Measurements from ENCODE around the gene GDA. TPM values are rescaled to one million over a fixed set of nuclear protein-coding genes. Genes with fewer than 3 reads are reported as not detected.

The GDA gene
- total RNA-seq, 4 donors from 2014 or later, result 0.46 to 2.0 (median 1.3) TPM; not detected in 1

- intact Hi-C loops (cut with DNase I; ENCODE audit: low total_unique reads), result no loop called here
- TF ChIP-seq CTCF (IDR thresholded peaks at IDR 0.05) (no peak), POLR2A (IDR thresholded peaks at IDR 0.05) (no peak)
- 94% methylated on average over 2 of the region's 2 CpGs for WGBS, 2 donors
- no peak for DNase-seq (ENCODE audit: low spot score in 2 of 2)
- H3K4me3 ChIP-seq (ENCODE audit: low read depth, poor library complexity, severe bottlenecking), result no peak overlapping the region
These were observed 77.0 kb downstream of the GDA start for GRCh38 chr9:72226146-72226812.

- intact Hi-C loops (cut with DNase I; ENCODE audit: low total_unique reads), result no loop called here
- 74 to 86% methylated on average over 3 of the region's 3 CpGs for WGBS, 2 donors
- TF ChIP-seq CTCF (IDR thresholded peaks at IDR 0.05) (no peak), POLR2A (IDR thresholded peaks at IDR 0.05) (no peak)
- DNase-seq (ENCODE audit: low spot score in 2 of 2), result no peak
- no peak overlapping the region for H3K4me3 ChIP-seq (ENCODE audit: low read depth, poor library complexity, severe bottlenecking)
These were observed 79.0 kb downstream of the GDA start for GRCh38 chr9:72228282-72228681.

GRCh38 chr9:72232778-72233177, 83.5 kb downstream of the GDA start:
- 60 to 66% methylated on average over 3 of the region's 3 CpGs for WGBS, 2 donors

GRCh38 chr9:72247549-72247948, 98.3 kb downstream of the GDA start:
- no peak for DNase-seq (ENCODE audit: low spot score in 2 of 2)
- WGBS, 2 donors, result 71 to 79% methylated on average over 3 of the region's 3 CpGs
- H3K4me3 ChIP-seq (ENCODE audit: low read depth, poor library complexity, severe bottlenecking), result no peak overlapping the region
- no peak for TF ChIP-seq CTCF (IDR thresholded peaks at IDR 0.05)
- TF ChIP-seq POLR2A (IDR thresholded peaks at IDR 0.05), result no peak
- intact Hi-C loops (cut with DNase I; ENCODE audit: low total_unique reads), result loop anchor here (5.0 kb wide), 1 partner anchor 150 kb away; no protein-coding TSS in a partner anchor

More at GRCh38 chr9:72232778-72233177, 83.5 kb downstream of the GDA start:
- TF ChIP-seq CTCF (IDR thresholded peaks at IDR 0.05) (no peak), POLR2A (IDR thresholded peaks at IDR 0.05) (no peak)
- intact Hi-C loops (cut with DNase I; ENCODE audit: low total_unique reads), result no loop called here
- no peak for DNase-seq (ENCODE audit: low spot score in 2 of 2)
- H3K4me3 ChIP-seq (ENCODE audit: low read depth, poor library complexity, severe bottlenecking), result no peak overlapping the region

- WGBS, 2 donors, result 72 to 88% methylated on average over 1 of the region's 1 CpG
- intact Hi-C loops (cut with DNase I; ENCODE audit: low total_unique reads), result no loop called here
- TF ChIP-seq CTCF (IDR thresholded peaks at IDR 0.05) (no peak), POLR2A (IDR thresholded peaks at IDR 0.05) (no peak)
- no peak overlapping the region for H3K4me3 ChIP-seq (ENCODE audit: low read depth, poor library complexity, severe bottlenecking)
- no peak for DNase-seq (ENCODE audit: low spot score in 2 of 2)
These were observed 102.3 kb downstream of the GDA start for GRCh38 chr9:72251589-72251988.

Data from lower leg skin (tissue), 4 donors.